A673 (cell line): ENCODE data around the gene SLFN14. TPM values are rescaled to one million over a fixed set of nuclear protein-coding genes. Genes with fewer than 3 reads are reported as not detected.
"Not testable (repeated sequence)": the region's sequence is repeated elsewhere in the genome, so short reads cannot be mapped to it uniquely, and the experiment has no call there.

ENCODE experiments used
- BruUV-seq: library from RNA; stranded (reverse); fragments of 400-500 nt; replicated peaks from 2 replicates; lab custom pipeline; 2021; lab: Mats Ljungman, UMichigan
- CTCF ChIA-PET: fragments of 300-600 bp; sonication (Branson Sonifier 250); formaldehyde crosslinking; loops from one replicate; lab custom pipeline; 2022; ENCODE audit warnings: antibody characterized with exemption; lab: Charles Lee
- POLR2A ChIA-PET: fragments of 300-600 bp; sonication (Branson Sonifier 250); formaldehyde crosslinking; loops from one replicate; lab custom pipeline; 2022; ENCODE audit warnings: antibody characterized with exemption; ENCODE audit not compliant: low non-redundant PET; lab: Charles Lee
- DNase-seq: peaks from one replicate; pipeline ENCODE4 v3.0.0-alpha.2; 2015; ENCODE audit warnings: low spot score
- H3K27ac ChIP-seq: fragments of 200-600 bp; sonication (generic); 2 replicates; pipeline ENCODE4 v1.5.1; 2016; ENCODE audit warnings: mixed run types, low read depth, mild to moderate bottlenecking, mixed read lengths, antibody characterized with exemption, low read length; ENCODE audit not compliant: poor library complexity, severe bottlenecking
- H3K27me3 ChIP-seq: fragments of 200-600 bp; sonication (generic); replicated peaks from 2 replicates; pipeline ENCODE4 v1.6.1; 2017; ENCODE audit warnings: mixed run types, low read depth, mild to moderate bottlenecking, mixed read lengths, antibody characterized with exemption, low read length; ENCODE audit not compliant: insufficient read depth, poor library complexity
- H3K36me3 ChIP-seq: fragments of 200-600 bp; sonication (generic); 2 replicates; pipeline ENCODE4 v1.6.1; 2016; ENCODE audit warnings: mixed run types, mild to moderate bottlenecking, mixed read lengths, antibody characterized with exemption, low read length; ENCODE audit not compliant: insufficient read depth, poor library complexity, severe bottlenecking
- H3K4me1 ChIP-seq: fragments of 200-600 bp; sonication (generic); 2 replicates; pipeline ENCODE4 v1.6.1; 2017; ENCODE audit warnings: mixed run types, mild to moderate bottlenecking, mixed read lengths, antibody characterized with exemption, low read length; ENCODE audit not compliant: insufficient read depth, poor library complexity, severe bottlenecking
- H3K4me3 ChIP-seq: fragments of 200-600 bp; sonication (generic); 2 replicates; pipeline ENCODE4 v1.5.1; 2016; ENCODE audit warnings: low read depth, mixed run types, mild to moderate bottlenecking, mixed read lengths, low read length; ENCODE audit not compliant: poor library complexity, severe bottlenecking
- H3K9me3 ChIP-seq: fragments of 200-600 bp; sonication (generic); 2 replicates; pipeline ENCODE4 v1.6.1; 2016; ENCODE audit warnings: mixed run types, low read depth, mild to moderate bottlenecking, mixed read lengths, antibody characterized with exemption, low read length; ENCODE audit not compliant: poor library complexity, severe bottlenecking
- CTCF ChIP-seq: fragments of 300-800, 200-600 bp; sonication (generic); conservative IDR thresholded peaks from 2 replicates; pipeline ENCODE4 v1.5.1; 2017; ENCODE audit warnings: low read depth, mild to moderate bottlenecking, antibody characterized with exemption, low read length, moderate library complexity, mixed read lengths
- EZH2 ChIP-seq: fragments of 200-600 bp; sonication (generic); IDR thresholded peaks from 2 replicates; pipeline ENCODE4 v1.6.1; 2017; ENCODE audit warnings: borderline replicate concordance, low read depth, mild to moderate bottlenecking, mixed read lengths, antibody characterized with exemption, low read length; ENCODE audit not compliant: poor library complexity, severe bottlenecking
- intact Hi-C: fragments of 100-400 bp; cut with micrococcal nuclease; formaldehyde crosslinking; loops from one replicate; pipeline ENCODE4 v1.10.0; 2022; ENCODE audit not compliant: unreplicated experiment
- total RNA-seq: library from RNA; stranded (reverse); gene quantifications from 2 replicates; pipeline ENCODE4 v1.2.3, GENCODE V29; 2021

SLFN14 gene
- total RNA-seq, 1 experiment from 2014 or later: not detected

DNA sequence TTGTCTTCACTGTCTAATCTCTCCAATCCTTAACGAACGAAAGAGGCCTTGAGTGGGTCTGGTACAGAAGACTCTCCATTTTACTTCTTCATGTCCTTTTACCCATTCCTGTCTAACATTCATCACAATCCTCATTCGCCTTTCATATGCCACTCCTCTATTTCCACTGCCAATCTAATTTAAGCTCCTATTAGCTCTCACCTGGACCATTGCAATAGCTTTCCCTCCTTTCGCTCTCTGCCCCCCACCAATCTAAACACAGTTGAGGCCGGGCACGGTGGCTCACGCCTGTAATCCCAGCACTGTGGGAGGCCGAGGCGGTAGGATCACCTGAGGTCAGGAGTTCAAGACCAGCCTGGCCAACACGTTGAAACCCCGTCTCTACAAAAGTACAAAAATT, 6.3 kb upstream of the SLFN14 start:
- no TSS peak for BruUV-seq
- Histone ChIP-seq H3K27ac (no peak overlapping the region), H3K4me1 (no peaks in the 10 kb centered on the region), H3K27me3 (no peaks in the 10 kb centered on the region), H3K36me3 (no peaks in the 10 kb centered on the region), H3K4me3 (peak overlapping the region; percentile 65), H3K9me3 (no peaks in the 10 kb centered on the region)
- CTCF ChIA-PET: no interaction called here
- no peak for TF ChIP-seq EZH2
- no peak for TF ChIP-seq CTCF
- intact Hi-C loops: no loop called here
- POLR2A ChIA-PET: no interaction called here
- no peak for DNase-seq

GRCh38 chr17:35563181-35563580, 2.6 kb upstream of the SLFN14 start:
- intact Hi-C loops, BruUV-seq, DNase-seq, H3K4me1 ChIP-seq, H3K27me3 ChIP-seq, H3K27ac ChIP-seq, H3K4me3 ChIP-seq, H3K36me3 ChIP-seq, CTCF ChIA-PET, POLR2A ChIA-PET, H3K9me3 ChIP-seq: not testable (repeated sequence)

DNA sequence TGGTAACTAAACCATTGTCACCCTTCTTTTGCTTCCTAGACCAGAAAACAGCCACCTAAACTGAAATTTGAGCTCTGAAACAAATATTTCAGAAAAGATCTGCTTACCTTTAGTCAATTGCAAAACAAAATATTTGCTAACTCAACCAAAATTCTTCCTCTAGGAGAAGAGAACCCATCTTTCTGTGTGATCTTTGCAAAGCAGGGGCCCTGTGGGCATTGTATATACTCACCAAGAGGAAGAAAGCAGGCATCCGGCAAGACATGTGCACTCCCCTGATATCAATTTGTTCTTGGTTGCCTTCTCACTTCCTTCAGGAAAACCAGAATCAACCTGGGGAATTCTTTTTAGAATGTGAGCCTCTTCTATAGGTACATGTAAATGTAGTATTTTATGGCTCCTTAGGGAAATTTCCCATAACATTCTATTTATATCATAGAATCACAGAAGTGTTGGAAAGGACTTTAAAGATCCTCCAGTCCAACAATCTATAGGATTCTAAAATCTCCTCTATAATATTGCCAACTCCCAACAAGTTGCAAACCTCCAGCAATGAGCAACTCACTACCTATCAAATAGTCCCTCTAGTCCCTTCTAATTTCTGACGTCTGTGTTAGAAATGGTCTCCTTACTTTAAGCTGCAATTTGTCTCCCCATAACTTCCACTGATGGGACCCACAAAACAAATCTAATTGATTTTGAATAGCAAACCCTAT, 966 bp downstream of the SLFN14 start:
- Histone ChIP-seq H3K36me3 (no peaks in the 10 kb centered on the region), H3K4me1 (no peaks in the 10 kb centered on the region), H3K27ac (no peak overlapping the region), H3K9me3 (no peaks in the 10 kb centered on the region), H3K4me3 (no peak overlapping the region), H3K27me3 (no peaks in the 10 kb centered on the region)
- no TSS peak for BruUV-seq
- ChIA-PET CTCF (no interaction called here), POLR2A (no interaction called here)
- intact Hi-C loops: no loop called here
- TF ChIP-seq CTCF: no peak
- TF ChIP-seq EZH2: no peak
- DNase-seq: no peak

DNA sequence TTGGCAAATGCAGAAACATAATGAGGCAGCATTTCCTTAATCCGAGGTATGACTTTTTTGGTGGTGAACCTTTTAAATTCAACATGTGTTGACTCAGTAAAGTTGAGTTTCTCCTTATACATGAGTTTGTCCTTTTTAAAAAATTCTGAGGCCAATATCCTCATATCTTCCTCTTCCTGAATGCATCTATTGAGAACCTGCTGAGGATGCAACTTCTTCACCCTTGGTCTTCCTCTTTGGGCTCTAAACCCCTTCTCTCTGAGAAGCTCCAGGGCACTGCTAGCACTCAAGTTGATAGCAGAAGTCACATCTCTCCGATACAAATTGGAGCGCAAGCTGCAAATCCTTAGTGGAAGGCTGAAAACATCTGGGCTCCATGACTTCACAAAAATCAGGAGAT, 3.3 kb downstream of the SLFN14 start:
- ChIA-PET CTCF (no interaction called here), POLR2A (no interaction called here)
- no TSS peak for BruUV-seq
- Histone ChIP-seq H3K27me3 (no peaks in the 10 kb centered on the region), H3K4me3 (no peak overlapping the region), H3K4me1 (no peaks in the 10 kb centered on the region), H3K27ac (no peak overlapping the region), H3K9me3 (no peaks in the 10 kb centered on the region), H3K36me3 (no peaks in the 10 kb centered on the region)
- intact Hi-C loops: no loop called here
- no peak for DNase-seq
- no peak for TF ChIP-seq CTCF
- no peak for TF ChIP-seq EZH2
